HG03097 (cell line): ENCODE measurements around the gene CUL3.
"Not testable (repeated sequence)": the region's sequence is repeated elsewhere in the genome, so short reads cannot be mapped to it uniquely, and the experiment has no call there.

ENCODE experiments used
- ATAC-seq: cut with Tn5 transposase; IDR thresholded peaks from one replicate; pipeline ENCODE4 v1.9.1; 2021; ENCODE audit not compliant: unreplicated experiment, low FRiP score

CUL3 gene

GRCh38 chr2:224583033-224583432 lies 2.1 kb downstream of the CUL3 start:
- ATAC-seq, result not testable (repeated sequence)

GRCh38 chr2:224580248-224580647 lies 4.9 kb downstream of the CUL3 start:
- ATAC-seq, result no peak

DNA sequence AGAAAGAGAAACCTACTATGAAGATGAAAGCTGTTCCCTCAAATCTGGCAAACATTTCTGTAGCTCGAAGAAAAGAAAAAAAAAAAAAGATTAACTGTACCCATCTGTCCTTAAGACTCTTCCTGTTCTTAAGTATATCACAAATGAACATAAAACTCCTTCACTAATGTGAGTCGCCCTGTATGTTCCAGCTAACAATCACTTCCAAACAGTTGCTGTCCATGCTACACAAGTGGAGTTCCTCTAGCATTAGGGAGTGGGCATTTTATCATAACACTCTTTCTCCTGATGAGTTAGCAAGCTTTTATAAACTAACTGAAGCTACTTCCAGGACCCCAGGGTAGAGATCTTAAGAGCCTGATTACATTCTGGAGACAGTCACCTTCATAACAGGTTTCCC lies 5.8 kb downstream of the CUL3 start:
- ATAC-seq, result no peak

DNA sequence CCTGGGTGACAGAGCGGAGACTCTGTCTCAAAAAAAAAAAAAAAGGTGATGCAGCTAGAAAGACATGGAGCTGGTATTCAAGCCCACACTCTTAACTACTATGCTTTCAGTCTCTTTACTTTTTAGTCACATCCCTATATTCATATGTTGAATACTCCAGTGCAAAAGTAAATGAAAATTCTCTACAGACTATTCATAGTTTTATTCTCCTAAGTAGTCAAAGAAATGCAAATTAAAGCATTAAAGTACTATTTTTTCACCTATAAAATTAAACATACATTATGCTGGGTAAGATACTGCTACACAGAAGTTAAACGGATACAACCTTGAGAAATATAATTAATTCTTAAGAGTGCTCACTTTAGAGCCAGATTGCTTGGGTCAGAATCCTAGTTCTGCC lies 7.6 kb downstream of the CUL3 start:
- no peak for ATAC-seq

GRCh38 chr2:224576088-224576715 lies 9.0 kb downstream of the CUL3 start:
- ATAC-seq, result peak; percentile 74

DNA sequence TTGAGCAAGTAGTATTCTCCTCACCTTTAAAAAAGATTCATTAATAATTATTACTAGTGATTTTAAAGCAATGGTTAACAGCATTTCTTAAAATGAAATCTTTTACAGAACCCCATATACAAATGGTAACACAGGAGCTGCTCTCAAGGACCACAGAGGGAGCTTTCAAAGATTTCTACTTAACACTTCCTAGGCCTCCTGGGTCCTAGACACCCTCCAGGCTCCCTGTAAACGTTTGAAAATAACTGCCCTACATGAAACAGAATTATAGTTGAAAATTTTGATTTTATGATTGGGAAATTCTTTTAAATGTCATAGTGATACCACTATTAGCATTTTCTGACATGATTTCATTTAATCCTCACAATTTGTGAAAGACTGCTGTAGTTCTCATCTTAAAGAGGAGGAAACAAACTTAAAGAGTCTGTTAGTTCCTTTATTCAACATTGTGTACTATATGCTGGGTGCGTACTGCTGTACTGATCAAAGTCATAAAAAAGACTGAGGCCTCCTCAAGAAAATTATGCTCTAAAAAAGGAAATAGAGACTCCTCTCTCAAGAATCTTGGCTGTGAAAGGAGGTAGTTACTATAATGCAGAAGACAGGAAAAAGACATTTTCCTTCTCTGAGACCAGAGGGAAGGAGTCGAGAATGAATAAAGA lies 10.6 kb downstream of the CUL3 start:
- no peak for ATAC-seq

DNA sequence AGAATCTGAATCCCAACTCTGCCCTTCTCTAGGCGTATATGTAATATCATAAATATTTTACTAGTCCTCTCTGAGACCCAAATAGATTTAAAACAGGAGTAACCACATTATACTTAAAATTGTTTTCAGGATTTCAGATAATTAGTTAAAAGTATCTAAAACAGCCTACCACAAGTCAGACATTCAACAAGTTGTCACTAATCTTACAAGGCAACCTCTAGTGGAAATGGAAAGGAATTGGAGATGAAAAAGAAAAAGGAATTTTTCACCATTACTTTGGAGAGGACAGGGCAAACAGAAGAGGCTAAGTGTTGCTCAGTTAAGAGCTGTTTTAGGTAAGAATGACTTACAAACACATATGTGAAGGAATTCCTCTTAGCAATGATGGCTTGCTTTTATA lies 11.4 kb downstream of the CUL3 start:
- no peak for ATAC-seq

DNA sequence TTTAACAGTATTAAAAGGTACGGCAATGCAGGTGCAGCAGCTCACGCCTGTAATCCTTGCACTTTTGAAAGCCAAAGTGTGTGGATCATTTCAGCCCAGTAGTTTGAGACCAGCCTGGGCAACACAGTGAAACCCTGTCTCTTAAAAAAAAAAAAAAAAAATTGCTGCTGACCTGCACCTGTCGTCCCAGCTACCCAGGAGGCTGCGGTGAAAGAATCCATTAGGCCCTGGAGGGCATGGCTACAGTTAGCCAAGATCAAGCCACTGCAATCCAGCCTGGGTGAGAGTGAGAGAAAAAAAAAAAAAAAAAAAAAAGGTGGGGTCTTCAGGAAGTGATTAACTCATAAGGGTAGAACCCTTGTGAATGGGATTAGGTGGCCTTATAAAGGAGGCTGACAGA lies 12.8 kb downstream of the CUL3 start:
- no peak for ATAC-seq

DNA sequence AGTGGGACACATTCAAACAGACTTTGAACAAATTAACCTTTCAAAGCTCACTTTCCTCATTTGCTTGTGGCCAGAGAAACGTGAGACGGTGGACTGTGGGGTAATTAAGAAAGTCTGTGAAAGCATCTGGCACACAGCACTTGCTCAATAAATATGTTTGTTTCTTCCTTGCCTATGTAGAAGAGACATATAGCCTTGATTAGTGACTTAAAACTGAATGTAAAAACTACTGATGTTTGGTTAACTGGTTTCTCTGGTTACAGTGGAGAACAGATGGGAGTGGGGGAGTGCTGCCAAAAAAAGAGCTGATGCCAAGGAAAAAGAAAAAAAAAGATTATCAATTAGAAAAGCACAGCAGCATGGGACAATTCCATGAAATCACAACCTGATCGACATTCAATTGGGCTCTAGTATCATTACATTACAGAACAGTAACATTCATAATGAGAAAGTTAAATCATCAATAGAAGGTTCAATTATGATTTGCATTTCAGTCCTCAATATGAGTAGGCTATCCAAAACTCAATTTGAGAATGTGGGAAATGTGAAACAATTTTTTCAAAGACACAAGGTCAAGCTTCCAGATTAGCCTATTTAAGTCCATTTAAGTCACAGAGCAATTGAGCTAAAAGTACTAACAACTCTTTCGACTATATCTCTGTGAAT lies 14.7 kb downstream of the CUL3 start:
- no peak for ATAC-seq

GRCh38 chr2:224569654-224570053 lies 15.5 kb downstream of the CUL3 start:
- ATAC-seq, result no peak

DNA sequence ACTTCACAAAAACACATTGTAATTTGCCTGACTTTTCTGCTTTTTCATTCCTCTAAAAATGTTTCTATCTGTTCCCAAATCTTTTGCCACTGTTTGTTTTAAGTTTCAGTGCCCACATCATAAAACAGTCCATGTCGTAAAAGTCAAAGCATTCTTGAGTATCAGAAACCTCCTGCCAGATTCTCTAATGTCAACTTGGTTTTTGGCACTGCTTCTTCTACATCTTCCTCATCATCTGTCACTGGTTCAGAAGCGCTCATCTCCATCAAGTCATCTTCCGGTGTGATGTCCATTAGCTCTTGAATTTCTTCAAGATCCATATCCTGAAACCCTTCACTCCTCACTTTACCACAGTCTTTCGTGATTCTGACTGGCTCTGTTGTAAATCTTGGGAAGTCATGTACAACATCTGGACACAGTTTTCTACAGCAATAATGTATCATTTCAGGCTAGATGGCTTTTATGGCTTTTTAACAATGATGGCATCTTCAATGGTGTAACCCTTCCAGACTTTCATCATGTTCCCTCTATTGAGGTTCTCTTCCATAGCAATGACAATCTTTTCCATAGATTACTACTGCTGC lies 19.6 kb downstream of the CUL3 start:
- no peak for ATAC-seq

DNA sequence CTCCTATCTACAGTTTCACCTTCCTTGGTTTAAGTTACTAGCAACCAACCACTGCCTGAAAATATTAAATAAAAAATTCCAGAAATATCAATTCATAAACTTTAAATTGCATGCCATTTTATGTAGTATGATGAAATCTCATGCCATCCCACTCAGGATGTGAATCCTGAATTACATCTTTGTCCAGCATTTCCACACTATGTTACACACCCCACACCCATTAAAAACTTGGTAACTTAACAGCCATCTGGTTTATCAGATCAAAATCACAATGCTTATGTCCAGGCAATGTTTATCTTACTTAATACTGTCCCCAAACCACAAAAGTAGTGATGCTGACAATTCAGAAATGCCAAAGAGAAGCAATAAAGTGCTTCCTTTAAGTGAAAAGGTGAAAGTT lies 21.6 kb downstream of the CUL3 start:
- ATAC-seq, result no peak

GRCh38 chr2:224562831-224563230 lies 22.3 kb downstream of the CUL3 start:
- no peak for ATAC-seq

- no peak for ATAC-seq
Measured at GRCh38 chr2:224561234-224562005, 23.7 kb downstream of the CUL3 start.

- ATAC-seq, result no peak
Measured at GRCh38 chr2:224560549-224560948, 24.6 kb downstream of the CUL3 start.

- no peak for ATAC-seq
Measured at GRCh38 chr2:224557610-224558009, 27.6 kb downstream of the CUL3 start.

DNA sequence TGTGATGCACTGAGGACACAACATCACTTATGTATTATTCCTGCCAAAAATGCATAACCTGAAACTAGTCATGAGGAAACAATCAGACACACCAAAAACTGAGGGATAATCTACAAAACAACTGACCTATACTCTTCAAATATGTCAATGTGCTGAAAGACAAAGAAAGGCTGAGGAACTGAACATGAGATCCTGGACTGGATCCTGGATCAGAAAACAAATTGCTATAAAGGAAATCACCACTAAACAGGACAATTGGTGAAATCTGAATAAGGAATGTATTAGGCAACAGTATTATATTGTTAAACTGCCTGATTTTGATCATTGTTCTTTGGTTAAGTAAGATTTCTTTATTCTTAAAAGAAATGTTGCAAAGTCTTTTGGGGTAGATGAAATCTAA lies 28.8 kb downstream of the CUL3 start:
- no peak for ATAC-seq

- no peak for ATAC-seq
Measured at GRCh38 chr2:224555823-224556366, 29.3 kb downstream of the CUL3 start.

GRCh38 chr2:224552771-224553170 lies 32.4 kb downstream of the CUL3 start:
- ATAC-seq, result no peak

DNA sequence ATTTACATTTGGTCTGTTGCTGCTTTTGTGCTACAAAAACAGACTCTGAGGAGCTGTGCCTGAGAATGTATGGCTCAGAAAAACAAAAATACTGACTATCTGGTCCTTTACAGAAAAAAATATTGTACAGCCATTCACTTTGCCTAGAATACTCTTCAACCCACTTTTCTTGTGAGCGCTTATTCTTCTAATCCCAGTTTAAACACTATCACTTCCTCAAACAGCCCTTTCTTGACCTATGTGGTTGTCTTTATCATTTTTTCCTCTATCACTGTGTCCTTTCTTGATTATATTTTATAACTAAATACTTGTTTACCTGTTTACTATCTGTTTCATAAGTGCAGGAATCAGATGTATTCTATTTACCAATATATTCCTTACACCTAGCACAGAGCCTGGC lies 33.5 kb downstream of the CUL3 start:
- no peak for ATAC-seq

DNA sequence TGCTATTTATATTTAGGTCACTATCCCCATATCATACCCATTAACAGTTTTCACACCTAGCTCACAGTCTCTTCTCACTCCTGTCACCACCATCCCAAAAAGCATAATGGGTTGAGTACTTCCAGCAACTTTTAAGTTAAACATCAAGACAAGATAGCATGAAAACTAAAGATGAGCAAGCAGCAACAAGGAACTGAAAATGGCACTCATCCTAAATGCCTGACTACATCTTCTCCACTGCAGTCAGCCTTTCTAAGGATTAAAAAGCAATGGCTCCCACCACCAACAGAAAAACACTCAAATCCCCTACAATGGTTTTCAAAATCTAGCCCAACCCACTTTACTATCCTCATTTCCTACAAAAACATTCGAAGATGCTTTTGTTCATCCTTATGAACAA lies 38.2 kb downstream of the CUL3 start:
- no peak for ATAC-seq
